ENCODE measurements around the gene LINC01488. TPM values are rescaled to one million over a fixed set of nuclear protein-coding genes. Genes with fewer than 3 reads are reported as not detected.

Gene LINC01488
- total RNA-seq, 2 donors from 2014 or later: not detected

GRCh38 chr11:69535908-69536307 is 54.4 kb downstream of the LINC01488 start:
- ATAC-seq (ENCODE audit: insufficient number of reproducible peaks, low FRiP score, low read depth): no peak
- H3K9me3 ChIP-seq: no peaks in the 10 kb centered on the region
- H3K36me3 ChIP-seq: no peaks in the 10 kb centered on the region
- H3K4me3 ChIP-seq: no peak overlapping the region
- TF ChIP-seq CTCF (IDR thresholded peaks at IDR 0.05): no peak
- no peak overlapping the region for H3K27ac ChIP-seq
- DNase-seq (ENCODE audit: low spot score): no peak
- H3K27me3 ChIP-seq (replicated peaks; ENCODE audit: insufficient read depth): no peaks in the 10 kb centered on the region
- peaks cover 19 to 23% of the 10 kb centered on the region in 2 donors for H3K4me1 ChIP-seq (ENCODE audit: control insufficient read depth in 1 of 2, low read depth in 2 of 2)

- H3K9me3 ChIP-seq: no peaks in the 10 kb centered on the region
- H3K4me1 ChIP-seq (ENCODE audit: control insufficient read depth in 1 of 2, low read depth in 2 of 2): peaks cover 24 to 28% of the 10 kb centered on the region in 2 donors
- H3K27ac ChIP-seq: no peak overlapping the region
- DNase-seq (ENCODE audit: low spot score) (no peak), ATAC-seq (ENCODE audit: insufficient number of reproducible peaks, low FRiP score, low read depth) (no peak)
- no peaks in the 10 kb centered on the region for H3K27me3 ChIP-seq (replicated peaks; ENCODE audit: insufficient read depth)
- no peaks in the 10 kb centered on the region for H3K36me3 ChIP-seq
- TF ChIP-seq CTCF (IDR thresholded peaks at IDR 0.05): no peak
- H3K4me3 ChIP-seq: no peak overlapping the region
These were observed 54.9 kb downstream of the LINC01488 start for GRCh38 chr11:69536406-69536805.

- Histone ChIP-seq H3K27me3 (replicated peaks; ENCODE audit: insufficient read depth) (no peaks in the 10 kb centered on the region), H3K27ac (no peak overlapping the region), H3K4me1 (ENCODE audit: control insufficient read depth in 1 of 2, low read depth in 2 of 2) (peaks cover 25 to 34% of the 10 kb centered on the region in 2 donors), H3K4me3 (no peak overlapping the region), H3K9me3 (no peaks in the 10 kb centered on the region), H3K36me3 (no peaks in the 10 kb centered on the region)
- no peak for ATAC-seq (ENCODE audit: insufficient number of reproducible peaks, low FRiP score, low read depth)
- DNase-seq (ENCODE audit: low spot score): no peak
- TF ChIP-seq CTCF (IDR thresholded peaks at IDR 0.05): no peak
These were observed 55.7 kb downstream of the LINC01488 start for GRCh38 chr11:69537126-69537525.

DNA sequence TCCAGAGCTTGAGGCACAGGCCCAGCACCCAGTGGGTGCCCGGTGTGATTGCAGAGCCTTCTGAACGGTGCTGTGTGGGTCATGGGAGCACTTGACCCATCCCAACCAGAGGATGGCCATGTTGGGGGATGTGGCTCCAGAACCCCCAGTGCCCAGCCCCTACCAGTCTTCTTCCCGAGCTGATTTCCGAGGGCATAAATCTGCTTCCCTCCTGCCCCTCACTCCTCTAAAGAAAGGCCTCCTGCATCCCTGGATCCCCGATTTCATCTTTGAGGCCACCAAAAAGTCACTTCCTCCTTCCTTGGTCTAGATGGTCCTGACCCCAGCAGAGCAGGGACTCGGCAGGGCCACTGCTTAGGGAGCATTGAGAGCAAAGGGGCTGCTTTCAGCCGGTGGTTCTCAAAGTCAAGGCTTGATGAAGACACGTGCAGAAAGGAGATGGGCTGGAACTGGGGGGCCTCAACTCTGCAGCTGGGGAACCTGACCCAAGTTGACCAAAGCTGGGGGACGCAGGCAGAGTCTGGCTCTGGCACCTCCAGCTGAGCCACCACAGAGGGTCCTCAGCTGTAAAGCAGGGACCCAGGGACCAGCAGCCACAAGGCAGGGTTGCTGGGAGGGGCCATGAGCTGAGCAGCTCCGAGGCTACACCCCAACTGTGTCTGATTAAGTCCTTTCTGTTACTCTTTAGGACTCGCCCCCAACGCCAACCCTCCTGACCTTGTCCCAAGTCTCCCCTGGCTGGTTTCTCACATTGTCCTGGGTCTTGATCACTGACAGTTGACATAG is 56.6 kb downstream of the LINC01488 start:
- no peak for DNase-seq (ENCODE audit: low spot score)

GRCh38 chr11:69538854-69539253 is 57.4 kb downstream of the LINC01488 start:
- peaks cover 25 to 34% of the 10 kb centered on the region in 2 donors for H3K4me1 ChIP-seq (ENCODE audit: control insufficient read depth in 1 of 2, low read depth in 2 of 2)
- peak overlapping the region in 1 of 2 donors; percentile 72 for H3K27ac ChIP-seq
- no peaks in the 10 kb centered on the region for H3K9me3 ChIP-seq
- TF ChIP-seq CTCF (IDR thresholded peaks at IDR 0.05): no peak
- no peak overlapping the region for H3K4me3 ChIP-seq
- no peaks in the 10 kb centered on the region for H3K36me3 ChIP-seq
- no peak for DNase-seq (ENCODE audit: low spot score)
- H3K27me3 ChIP-seq (replicated peaks; ENCODE audit: insufficient read depth): no peaks in the 10 kb centered on the region
- no peak for ATAC-seq (ENCODE audit: insufficient number of reproducible peaks, low FRiP score, low read depth)

More for the DNA sequence above, 56.6 kb downstream of the LINC01488 start:
- Histone ChIP-seq H3K9me3 (no peaks in the 10 kb centered on the region), H3K36me3 (no peaks in the 10 kb centered on the region), H3K27ac (no peak overlapping the region), H3K27me3 (replicated peaks; ENCODE audit: insufficient read depth) (no peaks in the 10 kb centered on the region), H3K4me1 (ENCODE audit: control insufficient read depth in 1 of 2, low read depth in 2 of 2) (peaks cover 25 to 34% of the 10 kb centered on the region in 2 donors), H3K4me3 (no peak overlapping the region)
- no peak for TF ChIP-seq CTCF (IDR thresholded peaks at IDR 0.05)
- ATAC-seq (ENCODE audit: insufficient number of reproducible peaks, low FRiP score, low read depth): no peak
